OCI-LY7 (cell line): ENCODE results near the gene DOK1. TPM values are rescaled to one million over a fixed set of nuclear protein-coding genes. Genes with fewer than 3 reads are reported as not detected.
A peak's percentile ranks its signal among the peaks of the same experiment; 100 is the strongest.

Source experiments
- BruUV-seq: library from RNA; stranded (reverse); fragments of 400-500 nt; replicated peaks from 2 replicates; lab custom pipeline; 2021; lab: Mats Ljungman, UMichigan
- CTCF ChIA-PET: fragments of 300-600 bp; sonication (Branson Sonifier 250); formaldehyde crosslinking; loops from one replicate; lab custom pipeline; 2022; ENCODE audit warnings: antibody characterized with exemption; ENCODE audit not compliant: unreplicated experiment; lab: Charles Lee
- POLR2A ChIA-PET: fragments of 300-600 bp; sonication (Branson Sonifier 250); formaldehyde crosslinking; loops from one replicate; lab custom pipeline; 2022; ENCODE audit warnings: antibody characterized with exemption; lab: Charles Lee
- DNase-seq: peaks from one replicate; pipeline ENCODE4 v3.0.0-alpha.2; 2015; ENCODE audit warnings: low spot score
- H2AFZ ChIP-seq: fragments of 200-600 bp; sonication (generic), shearing (Covaris generic); 2 replicates; pipeline ENCODE4 v1.6.1; 2014; ENCODE audit warnings: mild to moderate bottlenecking, antibody characterized with exemption, low read length, moderate library complexity
- H3K27ac ChIP-seq: fragments of 200-600 bp; sonication (generic); 2 replicates; pipeline ENCODE4 v1.5.1; 2014; ENCODE audit warnings: mixed run types, low read depth, mild to moderate bottlenecking, moderate library complexity, low read length, inconsistent platforms; ENCODE audit not compliant: poor library complexity, severe bottlenecking
- H3K36me3 ChIP-seq: fragments of 200-600 bp; sonication (generic); 2 replicates; pipeline ENCODE4 v1.6.1; 2014; ENCODE audit warnings: mild to moderate bottlenecking, antibody characterized with exemption, low read length, moderate library complexity, mixed read lengths; ENCODE audit not compliant: insufficient read depth
- H3K4me1 ChIP-seq: fragments of 200-600 bp; sonication (generic); 2 replicates; pipeline ENCODE4 v1.5.1; 2014; ENCODE audit warnings: mild to moderate bottlenecking, low read length; ENCODE audit not compliant: insufficient read depth, poor library complexity, severe bottlenecking
- H3K4me2 ChIP-seq: fragments of 200-600 bp; sonication (generic); 2 replicates; pipeline ENCODE4 v1.6.1; 2014; ENCODE audit warnings: mild to moderate bottlenecking, low read length
- H3K4me3 ChIP-seq: fragments of 200-600 bp; sonication (generic); 2 replicates; pipeline ENCODE4 v1.5.1; 2014; ENCODE audit warnings: mild to moderate bottlenecking, low read depth, low read length; ENCODE audit not compliant: poor library complexity, severe bottlenecking
- H3K79me2 ChIP-seq: fragments of 200-600 bp; sonication (generic); 2 replicates; pipeline ENCODE4 v1.6.1; 2016; ENCODE audit warnings: low read depth, mild to moderate bottlenecking, low read length, moderate library complexity, mixed read lengths; ENCODE audit not compliant: insufficient read depth
- H3K9me2 ChIP-seq: fragments of 200-600 bp; sonication (generic); 2 replicates; pipeline ENCODE4 v1.6.1; 2016; ENCODE audit warnings: mild to moderate bottlenecking, low read length, mixed read lengths; ENCODE audit not compliant: insufficient read depth
- H3K9me3 ChIP-seq: fragments of 200-600 bp; sonication (generic); 2 replicates; pipeline ENCODE4 v1.6.1; 2014; ENCODE audit warnings: mild to moderate bottlenecking, mixed run types, low read length, mixed read lengths
- H4K20me1 ChIP-seq: fragments of 200-600 bp; sonication (generic); 2 replicates; pipeline ENCODE4 v1.6.1; 2014; ENCODE audit warnings: mild to moderate bottlenecking, antibody characterized with exemption, low read length, moderate library complexity, mixed read lengths; ENCODE audit not compliant: insufficient read depth
- EZH2phosphoT487 ChIP-seq: fragments of 200-600 bp; sonication (generic); IDR thresholded peaks from 2 replicates; pipeline ENCODE4 v1.6.1; 2018; ENCODE audit warnings: low read depth, borderline replicate concordance, mild to moderate bottlenecking, mixed run types, antibody characterized with exemption, low read length, moderate library complexity, mixed read lengths
- intact Hi-C: fragments of 100-400 bp; cut with micrococcal nuclease; formaldehyde crosslinking; loops from one replicate; pipeline ENCODE4 v1.10.0; 2022; ENCODE audit not compliant: unreplicated experiment
- total RNA-seq, 2 experiments: library from RNA; depleted of rRNA in 1 of 2; stranded (reverse); fragments of >200 nt in 1 of 2; shearing (Covaris generic) in 1 of 2; gene quantifications; 2 replicates each; pipeline ENCODE4 v1.2.3, GENCODE V29; 2014 to 2022
- TF ChIP-seq, protein P1 (sequence below): fragments of 200-600 bp; sonication (generic); conservative IDR thresholded peaks from 2 replicates; pipeline ENCODE4 v1.5.1; 2014; ENCODE audit warnings: mild to moderate bottlenecking, antibody characterized with exemption, low read length, moderate library complexity, mixed read lengths

Gene DOK1
- total RNA-seq, 2 experiments from 2014 or later: 9.5 to 13.4 TPM

DNA sequence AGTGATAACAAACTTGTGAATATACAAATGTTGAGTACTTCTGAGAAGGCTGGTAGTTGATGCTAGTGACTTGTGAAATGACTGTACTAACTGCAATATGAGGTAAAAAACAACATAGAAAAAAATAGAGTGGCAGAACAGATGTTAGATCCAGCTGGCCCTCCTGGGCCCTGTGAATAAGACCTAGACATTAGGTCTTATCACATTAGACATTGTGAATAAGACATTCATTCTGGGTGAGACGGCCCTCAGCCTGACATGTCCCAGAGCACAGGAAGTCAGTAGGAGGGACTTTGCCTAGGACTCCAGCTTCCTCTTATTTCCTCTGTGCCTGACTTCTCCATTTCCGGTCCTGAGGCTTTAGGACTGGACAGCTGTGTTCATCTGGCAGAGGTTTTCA, 22.9 kb downstream of the DOK1 start:
- POLR2A ChIA-PET: interaction anchor here (1.1 to 1.9 kb wide), 3 partner anchors 9 to 13 kb away, joined by 3 to 15 read pairs (median 4); no protein-coding TSS in a partner anchor
- H4K20me1 ChIP-seq: no peaks in the 10 kb centered on the region
- no peak for DNase-seq
- H3K79me2 ChIP-seq: no peaks in the 10 kb centered on the region
- no peaks in the 10 kb centered on the region for H3K9me2 ChIP-seq
- CTCF ChIA-PET: interaction anchor here (1.0 kb wide), 1 partner anchor 11 kb away, joined by 4 read pairs; no protein-coding TSS in a partner anchor
- peak overlapping the region; percentile 25; the same call in 1 of the 2 replicates for H2AFZ ChIP-seq
- H3K9me3 ChIP-seq: no peaks in the 10 kb centered on the region
- intact Hi-C loops: no loop called here
- no peak overlapping the region for H3K4me3 ChIP-seq
- no peak overlapping the region for H3K27ac ChIP-seq
- peaks cover 18% of the 10 kb centered on the region for H3K4me1 ChIP-seq
- BruUV-seq: no TSS peak
- H3K4me2 ChIP-seq: no peak overlapping the region
- no peaks in the 10 kb centered on the region for H3K36me3 ChIP-seq
- TF ChIP-seq, protein P1, sequence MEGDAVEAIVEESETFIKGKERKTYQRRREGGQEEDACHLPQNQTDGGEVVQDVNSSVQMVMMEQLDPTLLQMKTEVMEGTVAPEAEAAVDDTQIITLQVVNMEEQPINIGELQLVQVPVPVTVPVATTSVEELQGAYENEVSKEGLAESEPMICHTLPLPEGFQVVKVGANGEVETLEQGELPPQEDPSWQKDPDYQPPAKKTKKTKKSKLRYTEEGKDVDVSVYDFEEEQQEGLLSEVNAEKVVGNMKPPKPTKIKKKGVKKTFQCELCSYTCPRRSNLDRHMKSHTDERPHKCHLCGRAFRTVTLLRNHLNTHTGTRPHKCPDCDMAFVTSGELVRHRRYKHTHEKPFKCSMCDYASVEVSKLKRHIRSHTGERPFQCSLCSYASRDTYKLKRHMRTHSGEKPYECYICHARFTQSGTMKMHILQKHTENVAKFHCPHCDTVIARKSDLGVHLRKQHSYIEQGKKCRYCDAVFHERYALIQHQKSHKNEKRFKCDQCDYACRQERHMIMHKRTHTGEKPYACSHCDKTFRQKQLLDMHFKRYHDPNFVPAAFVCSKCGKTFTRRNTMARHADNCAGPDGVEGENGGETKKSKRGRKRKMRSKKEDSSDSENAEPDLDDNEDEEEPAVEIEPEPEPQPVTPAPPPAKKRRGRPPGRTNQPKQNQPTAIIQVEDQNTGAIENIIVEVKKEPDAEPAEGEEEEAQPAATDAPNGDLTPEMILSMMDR: no peak
- TF ChIP-seq EZH2phosphoT487: no peak

DNA sequence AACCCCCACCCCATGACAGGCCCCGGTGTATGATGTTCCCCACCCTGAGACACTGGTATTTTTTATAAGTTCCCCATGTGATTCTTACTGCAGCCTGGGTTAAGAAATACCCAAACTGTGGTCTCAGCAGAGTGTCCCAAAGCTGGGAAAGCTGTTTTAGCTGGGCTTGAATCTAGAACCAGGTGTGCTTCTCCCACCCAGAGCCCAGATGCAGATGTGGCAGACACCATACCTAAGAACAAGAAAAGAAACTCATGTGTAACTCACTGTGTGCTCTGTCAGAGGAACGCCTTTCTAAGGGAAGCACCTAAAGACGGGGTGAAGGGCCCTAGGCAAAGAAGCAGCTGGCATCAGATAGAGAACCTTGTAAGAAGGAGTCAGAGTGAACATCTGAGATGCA, 23.9 kb downstream of the DOK1 start:
- no peaks in the 10 kb centered on the region for H3K9me2 ChIP-seq
- intact Hi-C loops: no loop called here
- no peaks in the 10 kb centered on the region for H3K9me3 ChIP-seq
- no peak overlapping the region for H3K4me2 ChIP-seq
- no peak overlapping the region for H3K4me3 ChIP-seq
- ChIA-PET POLR2A (interaction anchor here (0.9 to 1.9 kb wide), 3 partner anchors 8 to 36 kb away, joined by 3 to 15 read pairs (median 4); no protein-coding TSS in a partner anchor), CTCF (no interaction called here)
- H4K20me1 ChIP-seq: no peaks in the 10 kb centered on the region
- H2AFZ ChIP-seq: no peak overlapping the region
- no peaks in the 10 kb centered on the region for H3K36me3 ChIP-seq
- H3K79me2 ChIP-seq: no peaks in the 10 kb centered on the region
- no TSS peak for BruUV-seq
- TF ChIP-seq EZH2phosphoT487: no peak
- TF ChIP-seq, protein P1: no peak
- H3K4me1 ChIP-seq: peaks cover 18% of the 10 kb centered on the region
- no peak overlapping the region for H3K27ac ChIP-seq
- no peak for DNase-seq

DNA sequence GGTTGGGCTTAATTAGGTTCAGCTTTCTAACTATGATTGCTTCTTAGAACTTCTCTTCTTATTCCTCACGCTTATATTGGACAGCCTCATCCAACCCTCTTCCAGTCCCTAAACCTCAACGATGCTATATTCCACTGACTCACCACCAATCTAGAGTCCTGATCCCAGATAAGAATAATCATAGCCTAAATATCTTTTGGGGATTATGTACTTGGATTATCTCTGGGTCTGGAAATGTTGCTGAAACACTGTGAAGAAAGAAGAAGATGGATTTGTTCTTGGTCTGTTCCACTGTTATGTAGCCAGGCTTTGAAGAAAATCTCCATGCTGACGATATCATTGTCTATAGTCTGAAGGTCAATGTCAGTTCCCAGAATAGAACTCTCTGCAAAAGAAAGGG, 26.9 kb downstream of the DOK1 start:
- ChIA-PET POLR2A (interaction anchor here (1.2 kb wide), 1 partner anchor 51 kb away, joined by 6 read pairs; no protein-coding TSS in a partner anchor), CTCF (no interaction called here)
- Histone ChIP-seq H3K36me3 (no peaks in the 10 kb centered on the region), H3K4me1 (peaks cover 15% of the 10 kb centered on the region), H3K9me2 (no peaks in the 10 kb centered on the region), H3K27ac (no peak overlapping the region), H3K4me3 (no peak overlapping the region), H3K79me2 (no peaks in the 10 kb centered on the region), H4K20me1 (no peaks in the 10 kb centered on the region), H3K9me3 (no peaks in the 10 kb centered on the region), H3K4me2 (no peak overlapping the region), H2AFZ (no peak overlapping the region)
- TF ChIP-seq EZH2phosphoT487: no peak
- TF ChIP-seq, protein P1: no peak
- intact Hi-C loops: no loop called here
- no TSS peak for BruUV-seq
- no peak for DNase-seq
